ENCODE measurements around the gene IGHMBP2.

Gene IGHMBP2

DNA sequence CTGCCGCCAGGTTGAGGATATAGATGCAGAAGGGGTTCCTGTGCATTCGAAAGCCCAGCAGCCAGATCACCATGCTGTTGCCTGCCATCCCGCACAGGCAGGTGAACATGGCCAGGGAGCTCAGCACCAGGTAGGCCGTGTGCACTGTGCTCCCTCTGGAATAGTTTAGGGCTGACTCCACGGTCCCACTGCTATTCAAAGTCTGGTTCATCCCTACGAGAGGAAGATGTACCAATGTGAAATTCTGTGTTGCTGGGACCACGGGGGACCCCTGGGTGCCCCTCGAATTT is 77.0 kb downstream of the IGHMBP2 start, which contains the start of gene MRGPRD:
TSS of gene MRGPRD (minus strand) at position 211 of the 290 bp plus-strand sequence. CDS start at position 211, 0 bp downstream.
- no peak for DNase-seq (ENCODE audit: low read depth, low spot score)

GRCh38 chr11:68982134-68982533 is 78.4 kb downstream of the IGHMBP2 start:
- DNase-seq (ENCODE audit: low read depth, low spot score) = no peak

DNA sequence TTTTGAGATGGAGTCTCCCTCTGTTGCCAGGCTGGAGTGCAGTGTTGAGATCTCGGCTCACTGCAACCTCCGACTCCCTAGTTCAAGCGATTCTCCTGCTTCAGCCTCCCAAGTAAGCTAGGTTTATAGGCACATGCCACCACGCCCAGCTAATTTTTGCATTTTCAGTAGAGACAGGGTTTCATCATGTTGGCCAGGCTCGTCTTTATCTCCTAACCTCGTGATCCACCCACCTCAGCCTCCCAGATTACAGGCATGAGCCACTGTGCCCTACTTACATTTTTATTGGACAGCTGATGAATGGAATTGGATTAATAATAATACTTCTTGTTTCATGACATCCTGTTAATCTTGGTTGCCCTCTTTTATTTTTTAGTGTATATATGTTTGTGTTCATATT is 80.1 kb downstream of the IGHMBP2 start:
- DNase-seq (ENCODE audit: low read depth, low spot score) = no peak

DNA sequence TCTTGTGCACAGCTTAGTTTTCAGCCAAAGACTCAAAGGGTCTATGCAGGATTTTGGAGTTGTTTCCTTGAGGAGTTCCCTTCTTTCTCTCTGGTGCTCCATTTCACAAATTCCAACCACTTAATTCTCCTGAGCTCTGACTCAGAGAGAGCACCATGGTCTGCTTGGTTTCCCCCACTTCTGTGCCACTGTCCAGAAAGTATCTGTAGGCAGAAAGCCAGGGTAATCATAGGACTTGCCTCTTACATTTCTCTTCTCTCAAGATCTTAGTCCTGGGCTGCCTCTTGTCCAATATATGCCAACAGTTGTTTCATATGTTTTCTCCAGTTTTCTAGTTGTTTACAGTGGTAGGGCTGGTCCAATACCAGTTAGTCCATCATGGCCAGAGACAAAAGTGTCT is 83.5 kb downstream of the IGHMBP2 start:
- DNase-seq (ENCODE audit: low read depth, low spot score) = peak; percentile 36

DNA sequence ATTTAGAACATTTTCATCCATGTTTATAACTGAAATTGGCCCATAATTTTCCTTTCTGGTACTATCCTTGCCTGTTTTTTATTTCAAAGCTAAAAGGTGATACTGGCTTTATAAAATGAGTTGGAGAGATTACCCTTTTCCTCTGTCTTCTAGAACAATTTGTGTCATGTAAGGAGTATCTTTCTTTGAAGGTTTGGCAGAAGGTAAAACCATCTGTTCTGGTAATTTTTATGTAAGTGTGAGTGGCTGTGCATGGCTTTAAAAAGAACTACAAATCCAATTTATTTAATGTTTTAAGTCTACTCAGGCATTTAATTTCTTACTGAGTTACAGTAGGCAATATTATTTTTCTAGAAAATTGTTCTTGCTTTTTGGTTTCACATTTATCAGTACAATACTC is 84.8 kb downstream of the IGHMBP2 start:
- DNase-seq (ENCODE audit: low read depth, low spot score) = no peak
